B cell (primary cell): ENCODE results near the gene JAK1. TPM values are rescaled to one million over a fixed set of nuclear protein-coding genes. Genes with fewer than 3 reads are reported as not detected.

Experiments used
- ATAC-seq: fragments of 200-7000 bp; cut with Tn5 transposase; one replicate; pipeline ENCODE4 v1.10.0; 2021; ENCODE audit warnings: low read depth, mild to moderate bottlenecking, moderate number of reproducible peaks, moderate library complexity
- CTCF ChIA-PET: fragments of 350-600 bp; sonication (Branson Sonifier 250); formaldehyde crosslinking; loops from one replicate; lab custom pipeline; 2021; ENCODE audit warnings: antibody characterized with exemption, inconsistent platforms; lab: Charles Lee
- POLR2A ChIA-PET: fragments of 350-600 bp; sonication (Branson Sonifier 250); formaldehyde crosslinking; loops from one replicate; lab custom pipeline; 2021; ENCODE audit warnings: antibody characterized with exemption; lab: Charles Lee
- DNase-seq: peaks from one replicate; pipeline ENCODE4 v3.0.0; 2013
- H2AFZ ChIP-seq: 2 replicates; pipeline ENCODE4 v1.6.1; 2012; ENCODE audit warnings: mild to moderate bottlenecking, low read depth, low read length; ENCODE audit not compliant: insufficient read depth, poor library complexity, severe bottlenecking
- H3K27ac ChIP-seq, 2 donors: 1 replicate in 1 of 2; 2 replicates in 1 of 2; pipeline ENCODE4 v1.5.1; 2012 to 2013; ENCODE audit warnings: low read length in 2 of 2, mild to moderate bottlenecking in 2 of 2, moderate library complexity in 1 of 2
- H3K27me3 ChIP-seq, 4 experiments: fragments of 200-600 bp in 1 of 4; sonication (generic) in 1 of 4; replicated peaks in 1 of 4; 1 replicate in 2 of 4; 2 replicates in 2 of 4; pipeline versions ENCODE4 v1.6.1 to v1.7.0; 2013 to 2016; ENCODE audit warnings: low read length in 3 of 4, mild to moderate bottlenecking in 2 of 4, mixed read lengths in 1 of 4, moderate library complexity in 1 of 4; ENCODE audit not compliant: insufficient read depth in 4 of 4, control insufficient read depth in 3 of 4; ENCODE audit errors: control extremely low read depth in 1 of 4
- H3K36me3 ChIP-seq, 2 experiments: replicated peaks in 1 of 2; 1 replicate in 1 of 2; 2 replicates in 1 of 2; pipeline versions ENCODE4 v1.6.1 to v1.7.1; 2013; ENCODE audit warnings: low read length in 1 of 2; ENCODE audit not compliant: insufficient read depth in 2 of 2, control insufficient read depth in 1 of 2; ENCODE audit errors: control extremely low read depth in 1 of 2, extremely low read depth in 1 of 2
- H3K4me1 ChIP-seq, 2 donors: fragments of 200-600 bp in 1 of 2; sonication (generic) in 1 of 2; 1 replicate in 1 of 2; 2 replicates in 1 of 2; pipeline versions ENCODE4 v1.5.1 to v1.6.1; 2013 to 2017; ENCODE audit warnings: low read length in 2 of 2; ENCODE audit not compliant: control insufficient read depth in 2 of 2, insufficient read depth in 2 of 2
- H3K4me2 ChIP-seq: replicated peaks from 2 replicates; pipeline ENCODE3; 2012; ENCODE audit warnings: mild to moderate bottlenecking, low read depth, low read length; ENCODE audit not compliant: poor library complexity, severe bottlenecking
- H3K4me3 ChIP-seq, 5 experiments: fragments of 200-600 bp in 1 of 5; sonication (generic) in 1 of 5; 1 replicate in 3 of 5; 2 replicates in 2 of 5; pipeline versions ENCODE4 v1.5.1 to v1.7.0; 2011 to 2016; ENCODE audit warnings: low read length in 4 of 5, mild to moderate bottlenecking in 4 of 5, low read depth in 2 of 5, control low read depth in 1 of 5, moderate library complexity in 1 of 5; ENCODE audit not compliant: insufficient read depth in 1 of 5; ENCODE audit errors: control extremely low read depth in 1 of 5, extremely low read depth in 1 of 5
- H3K79me2 ChIP-seq: fragments of 200-600 bp; sonication (generic); one replicate; pipeline ENCODE4 v1.6.0; 2016; ENCODE audit warnings: low read length; ENCODE audit not compliant: control insufficient read depth, insufficient read depth
- H3K9ac ChIP-seq: fragments of 200-600 bp; sonication (generic); 2 replicates; pipeline ENCODE4 v1.6.1; 2017; ENCODE audit warnings: mild to moderate bottlenecking, low read length, moderate library complexity
- H3K9me3 ChIP-seq, 3 donors: one replicate each; pipeline versions ENCODE4 v1.6.1 to v1.7.1; 2013; ENCODE audit warnings: low read length in 2 of 3; ENCODE audit not compliant: control insufficient read depth in 2 of 3, insufficient read depth in 1 of 3; ENCODE audit errors: control extremely low read depth in 1 of 3
- H4K20me1 ChIP-seq: 2 replicates; pipeline ENCODE4 v1.6.0; 2012; ENCODE audit warnings: mild to moderate bottlenecking, low read length; ENCODE audit not compliant: insufficient read depth, control insufficient read depth, poor library complexity, severe bottlenecking
- H3K27ac Mint-ChIP-seq: one replicate; pipeline ENCODE4 v1.8.0; 2021; ENCODE audit warnings: mixed read lengths
- H3K27me3 Mint-ChIP-seq: one replicate; pipeline ENCODE4 v1.8.0; 2021; ENCODE audit warnings: mixed read lengths
- H3K4me1 Mint-ChIP-seq: one replicate; pipeline ENCODE4 v1.8.0; 2021; ENCODE audit warnings: mixed read lengths
- H3K4me3 Mint-ChIP-seq: one replicate; pipeline ENCODE4 v1.8.0; 2021; ENCODE audit warnings: mixed read lengths
- H3K9me3 Mint-ChIP-seq: one replicate; pipeline ENCODE4 v1.8.0; 2022; ENCODE audit warnings: mixed read lengths; ENCODE audit not compliant: insufficient read depth
- CTCF ChIP-seq: fragments of 200-600 bp; IDR thresholded peaks from one replicate; pipeline ENCODE4 v1.8.0; 2022; ENCODE audit warnings: antibody characterized with exemption, mild to moderate bottlenecking
- EZH2 ChIP-seq: IDR thresholded peaks from 2 replicates; pipeline ENCODE4 v1.6.1; 2012; ENCODE audit warnings: borderline replicate concordance, low read depth, mild to moderate bottlenecking, moderate library complexity, low read length; ENCODE audit not compliant: insufficient read depth, poor library complexity, severe bottlenecking
- WGBS: methylation state at CpG from one replicate; pipeline ENCODE4 v1.1.5; 2013; ENCODE audit warnings: missing lambda C conversion rate; ENCODE audit not compliant: insufficient coverage; 5-methylcytosine and 5-hydroxymethylcytosine counted together
- intact Hi-C: fragments of 100-400 bp; cut with micrococcal nuclease; formaldehyde crosslinking; loops from one replicate; pipeline ENCODE4 v1.10.0; 2022
- polyA plus RNA-seq: library from polyadenylated mRNA; depleted of rRNA; stranded (reverse); fragments of >200 nt; gene quantifications from 2 replicates; pipeline ENCODE4 v1.2.3, GENCODE V29; 2012
- total RNA-seq, 2 donors: library from RNA; stranded (reverse); fragments of 120-200 nt in 1 of 2; gene quantifications; 1 replicate in 1 of 2; 2 replicates in 1 of 2; pipeline versions ENCODE4 v1.2.3 to v1.2.4, GENCODE V29; 2013 to 2022

Gene JAK1
- total and polyA plus RNA-seq, 2 donors (not counting 1 experiment from before 2014, with no cell fraction given) = 99.0 to 244 TPM

GRCh38 chr1:65002156-65002507, 35.8 kb upstream of the JAK1 start:
- Histone ChIP-seq H3K27me3 (peaks cover 0 to 18% (median 5%) of the 10 kb centered on the region in 4 experiments), H2AFZ (peak overlapping the region; percentile 71), H4K20me1 (no peaks in the 10 kb centered on the region), H3K79me2 (no peaks in the 10 kb centered on the region), H3K36me3 (no peaks in the 10 kb centered on the region), H3K4me1 (peaks cover 19 to 23% of the 10 kb centered on the region in 2 donors), H3K4me3 (peak overlapping the region; percentile 39 to 74 (median 61)), H3K27ac (no peak overlapping the region), H3K9me3 (no peaks in the 10 kb centered on the region), H3K9ac (peak overlapping the region; percentile 66), H3K4me2 (peak overlapping the region; percentile 91)
- TF ChIP-seq CTCF (no peak), EZH2 (no peak)
- H3K4me3 Mint-ChIP-seq = peak overlapping the region; percentile 86
- H3K27ac Mint-ChIP-seq = peak overlapping the region; percentile 37
- H3K27me3 Mint-ChIP-seq = no peaks in the 10 kb centered on the region
- no peaks in the 10 kb centered on the region for H3K9me3 Mint-ChIP-seq
- intact Hi-C loops = loop anchor here (1.0 to 2.0 kb wide), 4 partner anchors 36 to 138 kb away; partner anchors contain the start of gene JAK1
- H3K4me1 Mint-ChIP-seq = peaks cover 26% of the 10 kb centered on the region
- WGBS = 67% methylated on average over 10 of the region's 12 CpGs
- CTCF ChIA-PET = interaction anchor here (0.9 to 1.6 kb wide), 5 partner anchors 35 to 178 kb away, joined by 3 to 5 read pairs (median 3); partner anchors contain the start of gene JAK1
- ATAC-seq = no peak
- DNase-seq = no peak
- POLR2A ChIA-PET = interaction anchor here (2.7 kb wide), 1 partner anchor 36 kb away, joined by 19 read pairs; the partner anchor contains the start of gene JAK1

- H3K27me3 Mint-ChIP-seq = no peaks in the 10 kb centered on the region
- Histone ChIP-seq H3K4me2 (peak overlapping the region; percentile 91), H3K4me3 (peak overlapping the region in 4 of 5 experiments; percentile 14 to 34 (median 28)), H3K9ac (peak overlapping the region; percentile 66), H4K20me1 (no peaks in the 10 kb centered on the region), H3K27me3 (peaks cover 0 to 18% (median 5%) of the 10 kb centered on the region in 4 experiments), H3K27ac (no peak overlapping the region), H3K4me1 (peaks cover 19 to 23% of the 10 kb centered on the region in 2 donors), H3K79me2 (no peaks in the 10 kb centered on the region), H2AFZ (peak overlapping the region; percentile 68), H3K9me3 (no peaks in the 10 kb centered on the region), H3K36me3 (no peaks in the 10 kb centered on the region)
- ChIA-PET CTCF (interaction anchor here (0.7 to 1.2 kb wide), 2 partner anchors 19 to 74 kb away, joined by 3 read pairs; no protein-coding TSS in a partner anchor), POLR2A (interaction anchor here (0.7 to 2.7 kb wide), 2 partner anchors 35 to 39 kb away, joined by 4 to 19 read pairs; partner anchors contain the start of gene JAK1)
- H3K4me1 Mint-ChIP-seq = peaks cover 26% of the 10 kb centered on the region
- DNase-seq (peak; percentile 75), ATAC-seq (peak; percentile 78)
- TF ChIP-seq CTCF (no peak), EZH2 (no peak)
- H3K9me3 Mint-ChIP-seq = no peaks in the 10 kb centered on the region
- H3K27ac Mint-ChIP-seq = peak overlapping the region; percentile 74
- WGBS = 11% methylated on average over 18 of the region's 18 CpGs
- intact Hi-C loops = no loop called here
- peak overlapping the region; percentile 86 for H3K4me3 Mint-ChIP-seq
Observed at GRCh38 chr1:65001231-65001792, 35.0 kb upstream of the JAK1 start.
